Measurements from ENCODE around the gene PKIB.

Gene PKIB

DNA sequence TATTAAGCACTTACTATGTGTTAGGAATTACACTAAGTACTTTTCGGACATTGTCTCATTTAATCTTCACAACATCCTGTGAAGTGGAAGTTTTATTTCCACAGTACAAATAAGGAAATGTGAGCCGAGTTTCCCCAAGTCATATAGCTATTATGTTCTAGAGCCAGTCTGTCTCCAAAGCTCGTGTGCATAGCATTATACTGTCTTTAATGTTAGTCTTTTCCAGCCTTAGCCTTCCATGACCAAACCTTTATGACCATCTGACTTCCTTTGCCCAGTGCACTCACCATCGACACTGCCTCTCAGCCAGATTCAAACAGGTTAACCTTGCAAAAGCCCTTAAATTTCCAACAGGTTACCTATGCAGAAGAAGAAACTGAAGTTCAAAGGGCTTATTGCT, 55.7 kb downstream of the PKIB start:
- Histone ChIP-seq H3K9me3 (ENCODE audit: control insufficient read depth, insufficient read depth, low read depth, low read length) (no peaks in the 10 kb centered on the region), H3K36me3 (ENCODE audit: control insufficient read depth, insufficient read depth, low read length) (no peaks in the 10 kb centered on the region), H3K4me1 (ENCODE audit: control insufficient read depth, insufficient read depth, low read length) (no peaks in the 10 kb centered on the region), H3K9ac (ENCODE audit: low read length) (no peak overlapping the region), H3K27me3 (ENCODE audit: control insufficient read depth, insufficient read depth, low read length) (no peaks in the 10 kb centered on the region), H3K4me3 (ENCODE audit: low read depth, low read length) (no peak overlapping the region), H3K27ac (ENCODE audit: low read depth, low read length) (no peak overlapping the region)

DNA sequence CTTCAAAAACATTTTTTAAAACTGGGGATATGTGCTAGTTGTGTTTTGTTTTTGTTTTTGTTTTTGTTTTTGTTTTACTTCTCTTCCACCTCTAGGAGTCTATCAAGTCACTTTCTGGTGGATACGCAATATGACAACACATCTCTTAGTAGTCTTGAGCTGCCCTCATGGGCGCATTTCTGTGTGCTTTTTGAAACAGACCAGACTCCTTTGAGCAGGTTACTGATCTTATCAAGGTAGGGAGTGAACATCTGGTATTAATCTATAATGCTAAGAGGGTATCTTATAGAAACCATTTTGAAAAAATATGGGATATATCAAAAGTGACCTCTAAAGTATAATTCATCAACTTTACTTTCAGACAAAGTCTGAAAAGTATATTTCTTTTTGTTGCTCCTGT, 56.2 kb downstream of the PKIB start:
- Histone ChIP-seq H3K27ac (ENCODE audit: low read depth, low read length) (no peak overlapping the region), H3K36me3 (ENCODE audit: control insufficient read depth, insufficient read depth, low read length) (no peaks in the 10 kb centered on the region), H3K9me3 (ENCODE audit: control insufficient read depth, insufficient read depth, low read depth, low read length) (no peaks in the 10 kb centered on the region), H3K27me3 (ENCODE audit: control insufficient read depth, insufficient read depth, low read length) (no peaks in the 10 kb centered on the region), H3K4me3 (ENCODE audit: low read depth, low read length) (no peak overlapping the region), H3K9ac (ENCODE audit: low read length) (no peak overlapping the region), H3K4me1 (ENCODE audit: control insufficient read depth, insufficient read depth, low read length) (no peaks in the 10 kb centered on the region)

DNA sequence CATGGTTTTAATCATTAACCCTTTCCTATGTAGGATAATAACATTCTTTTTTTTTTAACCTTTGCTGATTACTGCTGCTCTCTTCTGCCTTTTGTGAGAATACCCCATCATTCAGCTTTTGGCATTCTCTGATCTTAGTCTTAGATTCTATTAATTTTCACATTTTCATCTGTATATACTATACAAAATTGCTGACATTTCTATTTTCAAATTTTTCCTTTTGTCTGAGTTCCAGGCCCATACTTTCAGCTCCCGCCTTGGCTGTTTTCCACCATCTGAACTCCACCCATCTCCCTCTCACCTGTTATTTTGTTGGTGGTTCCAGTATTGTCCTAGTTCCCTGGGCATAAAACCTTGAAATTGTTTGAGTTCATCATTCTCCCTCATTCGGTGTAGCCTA, 59.2 kb downstream of the PKIB start:
- no peak overlapping the region for H3K27ac ChIP-seq (ENCODE audit: low read depth, low read length)
- H3K9me3 ChIP-seq (ENCODE audit: control insufficient read depth, insufficient read depth, low read depth, low read length), result no peaks in the 10 kb centered on the region
- H3K4me3 ChIP-seq (ENCODE audit: low read depth, low read length), result no peak overlapping the region
- H3K36me3 ChIP-seq (ENCODE audit: control insufficient read depth, insufficient read depth, low read length), result peaks cover 1% of the 10 kb centered on the region; the same call in 1 of the 2 replicates
- no peaks in the 10 kb centered on the region for H3K4me1 ChIP-seq (ENCODE audit: control insufficient read depth, insufficient read depth, low read length)
- H3K27me3 ChIP-seq (ENCODE audit: control insufficient read depth, insufficient read depth, low read length), result no peaks in the 10 kb centered on the region
- no peak overlapping the region for H3K9ac ChIP-seq (ENCODE audit: low read length)

DNA sequence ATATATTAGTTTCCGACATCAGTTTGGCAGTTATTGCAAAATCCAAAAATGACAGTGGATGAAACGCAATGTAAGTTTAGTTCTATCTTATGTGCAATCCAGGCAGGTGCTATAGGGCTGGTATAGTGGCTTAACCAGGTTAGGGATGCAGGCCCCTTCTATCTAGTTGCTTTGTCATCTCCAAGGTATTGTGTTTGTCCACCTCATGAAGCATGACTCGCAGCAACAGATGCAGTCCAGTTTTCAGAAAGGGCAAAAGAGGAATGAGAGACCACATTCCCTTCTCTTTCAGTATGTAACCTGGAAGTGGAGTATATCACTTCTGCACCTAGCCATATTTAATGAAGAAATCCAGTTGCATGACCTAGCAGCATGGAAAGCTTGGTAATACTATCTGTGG, 59.7 kb downstream of the PKIB start:
- Histone ChIP-seq H3K36me3 (ENCODE audit: control insufficient read depth, insufficient read depth, low read length) (peaks cover 4% of the 10 kb centered on the region; the same call in 1 of the 2 replicates), H3K4me3 (ENCODE audit: low read depth, low read length) (no peak overlapping the region), H3K9ac (ENCODE audit: low read length) (no peak overlapping the region), H3K27ac (ENCODE audit: low read depth, low read length) (no peak overlapping the region), H3K4me1 (ENCODE audit: control insufficient read depth, insufficient read depth, low read length) (no peaks in the 10 kb centered on the region), H3K27me3 (ENCODE audit: control insufficient read depth, insufficient read depth, low read length) (no peaks in the 10 kb centered on the region), H3K9me3 (ENCODE audit: control insufficient read depth, insufficient read depth, low read depth, low read length) (no peaks in the 10 kb centered on the region)

DNA sequence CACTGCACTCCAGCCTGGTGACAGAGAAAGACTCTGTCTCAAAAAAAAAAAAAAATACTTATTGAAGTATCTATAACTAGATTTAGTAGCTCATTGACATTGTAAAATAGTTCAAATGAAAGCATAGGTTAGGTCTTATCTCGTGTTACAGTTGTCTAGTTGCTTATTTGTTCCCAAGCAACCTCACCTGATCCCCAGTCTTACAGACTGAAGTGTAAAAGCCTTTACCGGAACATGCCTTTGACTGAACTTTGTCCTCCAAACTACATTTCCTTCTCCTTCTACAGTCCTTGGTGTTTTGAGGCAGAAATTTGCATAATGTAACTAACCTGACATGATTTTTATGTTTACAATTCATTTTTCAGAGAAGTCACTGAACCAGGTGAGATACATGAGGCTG, 61.0 kb downstream of the PKIB start:
- Histone ChIP-seq H3K36me3 (ENCODE audit: control insufficient read depth, insufficient read depth, low read length) (peaks cover 12% of the 10 kb centered on the region; the same call in 1 of the 2 replicates), H3K4me1 (ENCODE audit: control insufficient read depth, insufficient read depth, low read length) (no peaks in the 10 kb centered on the region), H3K27ac (ENCODE audit: low read depth, low read length) (no peak overlapping the region), H3K9ac (ENCODE audit: low read length) (no peak overlapping the region), H3K27me3 (ENCODE audit: control insufficient read depth, insufficient read depth, low read length) (no peaks in the 10 kb centered on the region), H3K9me3 (ENCODE audit: control insufficient read depth, insufficient read depth, low read depth, low read length) (peaks cover 3% of the 10 kb centered on the region), H3K4me3 (ENCODE audit: low read depth, low read length) (no peak overlapping the region)

DNA sequence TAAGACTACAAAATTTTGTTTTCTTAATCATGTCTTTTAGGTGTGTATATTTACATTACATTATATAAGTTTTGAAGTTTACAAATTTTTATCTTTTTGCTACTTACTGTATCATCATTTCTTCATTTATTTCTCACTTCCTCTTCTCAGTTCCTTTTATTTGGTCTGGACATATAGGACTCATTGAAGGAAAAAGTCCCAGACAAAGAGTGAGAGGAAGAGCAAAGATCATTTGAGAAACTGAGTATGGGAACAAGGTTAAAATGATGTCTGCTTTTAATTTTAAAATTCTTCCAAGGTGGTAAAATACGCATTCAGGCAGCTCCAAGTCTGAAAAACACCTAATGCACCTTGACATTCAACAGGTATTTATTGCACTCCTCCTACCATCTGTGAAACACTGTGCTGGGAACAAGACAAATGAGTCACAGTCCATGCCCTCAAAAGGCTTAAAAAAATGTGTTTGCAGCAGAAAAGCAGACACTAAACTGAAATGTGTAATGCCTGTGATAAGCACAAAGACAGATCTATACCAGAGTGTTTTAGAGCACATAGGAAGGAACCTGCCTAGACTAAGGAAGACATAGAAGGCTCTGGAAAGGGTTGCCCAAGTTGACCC, 63.2 kb downstream of the PKIB start:
- no peaks in the 10 kb centered on the region for H3K4me1 ChIP-seq (ENCODE audit: control insufficient read depth, insufficient read depth, low read length)
- peaks cover 4% of the 10 kb centered on the region for H3K9me3 ChIP-seq (ENCODE audit: control insufficient read depth, insufficient read depth, low read depth, low read length)
- H3K27me3 ChIP-seq (ENCODE audit: control insufficient read depth, insufficient read depth, low read length), result no peaks in the 10 kb centered on the region
- no peak overlapping the region for H3K9ac ChIP-seq (ENCODE audit: low read length)
- no peak overlapping the region for H3K27ac ChIP-seq (ENCODE audit: low read depth, low read length)
- H3K4me3 ChIP-seq (ENCODE audit: low read depth, low read length), result no peak overlapping the region
- H3K36me3 ChIP-seq (ENCODE audit: control insufficient read depth, insufficient read depth, low read length), result peaks cover 16% of the 10 kb centered on the region; the same call in 1 of the 2 replicates

DNA sequence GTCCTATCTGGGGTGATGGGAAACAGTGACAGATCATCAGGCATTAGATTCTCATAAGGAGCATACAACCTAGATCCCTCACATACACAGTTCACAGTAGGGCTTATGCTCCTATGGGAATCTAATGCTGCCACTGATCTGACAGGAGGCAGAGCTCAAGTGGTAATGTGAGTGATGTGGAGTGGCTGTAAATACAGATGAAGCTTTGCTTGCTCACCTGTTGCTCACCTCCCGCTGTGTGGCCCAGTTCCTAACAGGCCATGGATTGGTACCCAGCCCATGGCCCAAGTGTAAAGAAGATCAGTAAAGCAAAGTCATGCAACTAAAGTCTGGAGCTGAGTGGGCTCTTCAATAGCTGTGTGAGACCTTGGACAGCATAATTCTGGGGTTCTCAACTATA, 65.9 kb downstream of the PKIB start:
- H3K9me3 ChIP-seq (ENCODE audit: control insufficient read depth, insufficient read depth, low read depth, low read length), result peaks cover 4% of the 10 kb centered on the region
- peaks cover 25% of the 10 kb centered on the region; the same call in 1 of the 2 replicates for H3K36me3 ChIP-seq (ENCODE audit: control insufficient read depth, insufficient read depth, low read length)
- H3K9ac ChIP-seq (ENCODE audit: low read length), result no peak overlapping the region
- H3K27ac ChIP-seq (ENCODE audit: low read depth, low read length), result no peak overlapping the region
- H3K4me3 ChIP-seq (ENCODE audit: low read depth, low read length), result no peak overlapping the region
- no peaks in the 10 kb centered on the region for H3K4me1 ChIP-seq (ENCODE audit: control insufficient read depth, insufficient read depth, low read length)
- H3K27me3 ChIP-seq (ENCODE audit: control insufficient read depth, insufficient read depth, low read length), result no peaks in the 10 kb centered on the region

DNA sequence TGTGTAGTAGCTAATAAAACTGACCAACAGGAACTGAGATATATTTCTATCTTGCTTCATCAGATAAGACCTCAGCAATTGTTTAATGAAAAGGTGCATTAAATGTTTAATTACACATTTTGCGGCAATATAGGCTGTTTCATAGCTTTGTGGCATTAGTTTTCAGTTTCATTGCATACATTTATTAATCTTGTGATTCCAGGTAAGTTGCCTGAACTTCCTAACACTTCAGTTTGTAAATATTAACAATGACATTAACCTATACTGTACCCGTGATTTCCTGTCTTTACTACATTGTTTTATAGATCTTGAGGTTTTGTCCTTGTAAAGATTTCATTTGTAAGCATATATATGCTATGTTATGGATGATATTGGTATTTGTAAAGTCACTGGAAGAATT, 66.5 kb downstream of the PKIB start:
- Histone ChIP-seq H3K9ac (ENCODE audit: low read length) (no peak overlapping the region), H3K27ac (ENCODE audit: low read depth, low read length) (no peak overlapping the region), H3K4me1 (ENCODE audit: control insufficient read depth, insufficient read depth, low read length) (no peaks in the 10 kb centered on the region), H3K36me3 (ENCODE audit: control insufficient read depth, insufficient read depth, low read length) (peaks cover 25% of the 10 kb centered on the region; the same call in 1 of the 2 replicates), H3K4me3 (ENCODE audit: low read depth, low read length) (no peak overlapping the region), H3K9me3 (ENCODE audit: control insufficient read depth, insufficient read depth, low read depth, low read length) (peaks cover 4% of the 10 kb centered on the region), H3K27me3 (ENCODE audit: control insufficient read depth, insufficient read depth, low read length) (no peaks in the 10 kb centered on the region)

DNA sequence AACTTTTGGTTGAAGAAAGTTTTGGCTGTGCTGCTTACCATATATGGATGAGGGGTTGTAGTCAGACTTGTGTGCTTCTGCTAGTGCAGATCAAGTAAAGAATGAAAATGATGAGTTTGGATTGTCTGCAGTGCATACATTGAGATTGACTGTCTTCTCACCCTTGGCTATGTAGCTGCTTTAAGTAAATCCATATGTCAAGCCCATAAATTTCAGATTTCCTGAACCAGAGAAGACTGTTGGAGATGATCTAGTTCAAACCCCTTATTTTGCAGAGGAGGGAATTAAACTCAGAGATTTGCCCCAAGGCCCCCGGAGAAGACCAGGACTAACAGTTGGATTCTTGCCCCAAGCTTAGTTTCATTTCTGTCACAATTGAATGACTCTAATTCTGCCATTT, 67.2 kb downstream of the PKIB start:
- Histone ChIP-seq H3K4me3 (ENCODE audit: low read depth, low read length) (no peak overlapping the region), H3K4me1 (ENCODE audit: control insufficient read depth, insufficient read depth, low read length) (no peaks in the 10 kb centered on the region)

DNA sequence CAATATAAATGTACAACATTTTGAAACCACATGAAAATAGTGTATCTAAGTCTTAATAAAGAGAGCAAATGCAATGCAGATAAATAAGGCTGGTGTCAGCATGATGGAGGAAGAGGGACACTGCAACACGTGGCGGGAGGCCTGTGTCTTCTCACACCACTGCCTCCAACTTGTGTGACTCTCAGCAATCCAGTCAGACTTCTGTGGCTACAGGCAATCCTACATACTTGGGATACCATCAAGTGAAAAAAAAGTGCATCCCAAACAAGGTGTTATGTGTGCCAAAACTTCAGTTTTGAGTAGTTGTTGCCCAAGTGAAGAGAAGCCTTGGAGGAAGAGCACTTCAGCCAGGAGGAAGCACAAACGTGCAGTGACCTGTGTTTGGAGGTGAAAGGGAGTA, 68.6 kb downstream of the PKIB start:
- no peak overlapping the region for H3K4me3 ChIP-seq (ENCODE audit: low read depth, low read length)
- peaks cover 25% of the 10 kb centered on the region; the same call in 1 of the 2 replicates for H3K36me3 ChIP-seq (ENCODE audit: control insufficient read depth, insufficient read depth, low read length)
- H3K9me3 ChIP-seq (ENCODE audit: control insufficient read depth, insufficient read depth, low read depth, low read length), result peaks cover 4% of the 10 kb centered on the region
- H3K4me1 ChIP-seq (ENCODE audit: control insufficient read depth, insufficient read depth, low read length), result no peaks in the 10 kb centered on the region
- H3K27ac ChIP-seq (ENCODE audit: low read depth, low read length), result no peak overlapping the region
- no peaks in the 10 kb centered on the region for H3K27me3 ChIP-seq (ENCODE audit: control insufficient read depth, insufficient read depth, low read length)
- H3K9ac ChIP-seq (ENCODE audit: low read length), result no peak overlapping the region

More for the DNA sequence above, 67.2 kb downstream of the PKIB start:
- Histone ChIP-seq H3K9ac (ENCODE audit: low read length) (no peak overlapping the region), H3K27ac (ENCODE audit: low read depth, low read length) (no peak overlapping the region), H3K27me3 (ENCODE audit: control insufficient read depth, insufficient read depth, low read length) (no peaks in the 10 kb centered on the region), H3K36me3 (ENCODE audit: control insufficient read depth, insufficient read depth, low read length) (peaks cover 25% of the 10 kb centered on the region; the same call in 1 of the 2 replicates), H3K9me3 (ENCODE audit: control insufficient read depth, insufficient read depth, low read depth, low read length) (peaks cover 4% of the 10 kb centered on the region)

DNA sequence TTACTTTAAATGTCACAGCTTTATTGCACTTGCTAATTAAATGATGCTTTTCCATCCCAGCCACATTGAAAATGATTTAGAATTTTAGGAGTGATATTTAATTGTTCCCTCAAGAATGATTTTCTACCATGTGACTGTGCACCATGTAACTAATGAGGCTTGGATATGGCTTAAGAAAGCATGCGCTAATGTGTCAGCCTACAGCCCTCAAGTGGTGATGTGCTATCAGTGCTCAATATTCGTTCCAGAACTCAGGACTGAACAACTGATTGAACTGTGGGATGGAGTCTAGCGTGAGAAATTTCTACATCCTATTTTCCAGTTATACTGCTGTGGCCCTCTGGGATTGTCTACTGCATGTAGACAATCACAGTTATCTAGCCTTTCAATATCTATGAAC, 71.5 kb downstream of the PKIB start:
- H3K9me3 ChIP-seq (ENCODE audit: control insufficient read depth, insufficient read depth, low read depth, low read length), result no peaks in the 10 kb centered on the region
- H3K27ac ChIP-seq (ENCODE audit: low read depth, low read length), result no peak overlapping the region
- no peaks in the 10 kb centered on the region for H3K4me1 ChIP-seq (ENCODE audit: control insufficient read depth, insufficient read depth, low read length)
- H3K27me3 ChIP-seq (ENCODE audit: control insufficient read depth, insufficient read depth, low read length), result no peaks in the 10 kb centered on the region
- no peak overlapping the region for H3K9ac ChIP-seq (ENCODE audit: low read length)
- H3K4me3 ChIP-seq (ENCODE audit: low read depth, low read length), result no peak overlapping the region
- peaks cover 9% of the 10 kb centered on the region; the same call in 1 of the 2 replicates for H3K36me3 ChIP-seq (ENCODE audit: control insufficient read depth, insufficient read depth, low read length)

Data from HUES6 (cell line).